Chondrocyte (in vitro differentiated cells): ENCODE results near the gene GGCT. TPM values are rescaled to one million over a fixed set of nuclear protein-coding genes. Genes with fewer than 3 reads are reported as not detected.

ENCODE experiments used
- DNase-seq: peaks from one replicate; pipeline ENCODE4 v3.0.0; 2021; ENCODE audit warnings: mixed read lengths, low spot score
- H3K27ac Mint-ChIP-seq: one replicate; pipeline ENCODE4 v1.8.0; 2021; ENCODE audit warnings: mild to moderate bottlenecking, moderate library complexity, mixed read lengths; ENCODE audit not compliant: unreplicated experiment
- H3K27me3 Mint-ChIP-seq: 2 replicates; pipeline ENCODE4 v1.8.0; 2021; ENCODE audit warnings: low read depth, mixed read lengths
- H3K36me3 Mint-ChIP-seq: 2 replicates; pipeline ENCODE4 v1.8.0; 2021; ENCODE audit warnings: low read depth, mixed read lengths
- H3K4me1 Mint-ChIP-seq: 2 replicates; pipeline ENCODE4 v1.8.0; 2021; ENCODE audit warnings: low read depth, mild to moderate bottlenecking, mixed read lengths
- H3K4me3 Mint-ChIP-seq: one replicate; pipeline ENCODE4 v1.8.0; 2021; ENCODE audit warnings: mild to moderate bottlenecking, moderate library complexity, mixed read lengths; ENCODE audit not compliant: unreplicated experiment
- H3K9me3 Mint-ChIP-seq: 2 replicates; pipeline ENCODE4 v1.8.0; 2021; ENCODE audit warnings: low read depth, mixed read lengths
- long read RNA-seq: library from polyadenylated mRNA; stranded (forward); transcript quantifications from one replicate; pipeline ENCODE4 v2.0.0, GENCODE V29; 2021
- total RNA-seq: library from RNA; stranded (reverse); gene quantifications from 3 replicates; pipeline ENCODE4 v1.2.1, GENCODE V29; 2021
- TF ChIP-seq, protein P1 (sequence below): fragments of 200-600 bp; sonication (generic); IDR thresholded peaks from 2 replicates; pipeline ENCODE4 v1.5.0; 2021; ENCODE audit warnings: antibody characterized with exemption, mild to moderate bottlenecking, moderate library complexity

GGCT gene, protein sequence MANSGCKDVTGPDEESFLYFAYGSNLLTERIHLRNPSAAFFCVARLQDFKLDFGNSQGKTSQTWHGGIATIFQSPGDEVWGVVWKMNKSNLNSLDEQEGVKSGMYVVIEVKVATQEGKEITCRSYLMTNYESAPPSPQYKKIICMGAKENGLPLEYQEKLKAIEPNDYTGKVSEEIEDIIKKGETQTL
- total RNA-seq, result 24.4 to 31.5 TPM (median 25.6 TPM) in 3 replicates
- long read RNA-seq, transcript GGCT-202 (4 exons, 1,173 nt), result major isoform, 16 of 26 reads
- long read RNA-seq, transcript GGCT-207 (3 exons, 1,012 nt), result minor isoform, 10 of 26 reads
- long read RNA-seq, partial matches to known transcripts, result 0 of 26 reads
- long read RNA-seq, other reads (novel, unspliced or antisense), result 0 of 26 reads

GRCh38 chr7:30504301-30505173, at the start of gene GGCT:
TSS of gene GGCT (minus strand) at chr7:30504829. CDS start at chr7:30504709, 120 bp downstream.
- Mint-ChIP-seq H3K27me3 (no peaks in the 10 kb centered on the region), H3K9me3 (no peaks in the 10 kb centered on the region), H3K36me3 (no peaks in the 10 kb centered on the region), H3K4me3 (peak within 1 kb of the TSS; percentile 79), H3K4me1 (peaks cover 29% of the 10 kb centered on the region), H3K27ac (peak within 1 kb of the TSS; percentile 88)
- DNase-seq, result peak; percentile 99
- TF ChIP-seq, protein P1, sequence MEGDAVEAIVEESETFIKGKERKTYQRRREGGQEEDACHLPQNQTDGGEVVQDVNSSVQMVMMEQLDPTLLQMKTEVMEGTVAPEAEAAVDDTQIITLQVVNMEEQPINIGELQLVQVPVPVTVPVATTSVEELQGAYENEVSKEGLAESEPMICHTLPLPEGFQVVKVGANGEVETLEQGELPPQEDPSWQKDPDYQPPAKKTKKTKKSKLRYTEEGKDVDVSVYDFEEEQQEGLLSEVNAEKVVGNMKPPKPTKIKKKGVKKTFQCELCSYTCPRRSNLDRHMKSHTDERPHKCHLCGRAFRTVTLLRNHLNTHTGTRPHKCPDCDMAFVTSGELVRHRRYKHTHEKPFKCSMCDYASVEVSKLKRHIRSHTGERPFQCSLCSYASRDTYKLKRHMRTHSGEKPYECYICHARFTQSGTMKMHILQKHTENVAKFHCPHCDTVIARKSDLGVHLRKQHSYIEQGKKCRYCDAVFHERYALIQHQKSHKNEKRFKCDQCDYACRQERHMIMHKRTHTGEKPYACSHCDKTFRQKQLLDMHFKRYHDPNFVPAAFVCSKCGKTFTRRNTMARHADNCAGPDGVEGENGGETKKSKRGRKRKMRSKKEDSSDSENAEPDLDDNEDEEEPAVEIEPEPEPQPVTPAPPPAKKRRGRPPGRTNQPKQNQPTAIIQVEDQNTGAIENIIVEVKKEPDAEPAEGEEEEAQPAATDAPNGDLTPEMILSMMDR, result no peak

DNA sequence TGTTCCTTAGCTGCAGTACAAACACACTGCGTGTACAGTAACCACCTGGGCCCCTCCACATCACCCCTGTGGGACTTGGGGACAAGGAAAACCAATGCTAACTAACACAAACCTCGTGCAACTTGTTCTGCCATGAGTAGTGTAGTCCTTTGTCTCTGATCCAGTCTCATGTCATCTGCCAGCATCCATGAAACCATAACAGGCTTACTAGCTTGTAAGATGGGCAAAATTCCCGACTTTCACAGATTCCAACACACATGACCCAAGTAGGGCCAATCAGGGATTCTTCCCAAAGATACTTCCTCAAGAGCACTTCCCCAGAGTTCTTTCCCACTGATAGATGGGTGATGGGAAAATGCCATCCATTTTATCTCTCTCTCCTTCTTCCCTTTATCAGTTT, 48.9 kb upstream of the GGCT start:
- Mint-ChIP-seq H3K4me3 (no peak overlapping the region), H3K9me3 (peaks cover 3% of the 10 kb centered on the region), H3K27me3 (no peaks in the 10 kb centered on the region), H3K36me3 (peaks cover 2% of the 10 kb centered on the region), H3K27ac (no peak overlapping the region), H3K4me1 (peaks cover 30% of the 10 kb centered on the region)
- TF ChIP-seq, protein P1, result no peak
- DNase-seq, result no peak

GRCh38 chr7:30553141-30553540, 48.5 kb upstream of the GGCT start:
- no peak overlapping the region for H3K4me3 Mint-ChIP-seq
- H3K36me3 Mint-ChIP-seq, result peaks cover 2% of the 10 kb centered on the region
- no peaks in the 10 kb centered on the region for H3K27me3 Mint-ChIP-seq
- TF ChIP-seq, protein P1, result no peak
- no peak overlapping the region for H3K27ac Mint-ChIP-seq
- DNase-seq, result no peak
- H3K4me1 Mint-ChIP-seq, result peaks cover 30% of the 10 kb centered on the region
- H3K9me3 Mint-ChIP-seq, result peaks cover 3% of the 10 kb centered on the region

- H3K9me3 Mint-ChIP-seq, result peaks cover 3% of the 10 kb centered on the region
- H3K36me3 Mint-ChIP-seq, result peaks cover 2% of the 10 kb centered on the region
Observed at GRCh38 chr7:30552330-30552729, 47.7 kb upstream of the GGCT start.

More at GRCh38 chr7:30552330-30552729, 47.7 kb upstream of the GGCT start:
- H3K4me1 Mint-ChIP-seq, result peaks cover 30% of the 10 kb centered on the region
- H3K27ac Mint-ChIP-seq, result no peak overlapping the region
- no peak overlapping the region for H3K4me3 Mint-ChIP-seq
- H3K27me3 Mint-ChIP-seq, result no peaks in the 10 kb centered on the region
- TF ChIP-seq, protein P1, result no peak
- DNase-seq, result no peak
